Measurements from ENCODE around the gene ZNF526.

Gene ZNF526

GRCh38 chr19:42232435-42232834 lies 12.3 kb downstream of the ZNF526 start:
- no peaks in the 10 kb centered on the region for H3K79me2 ChIP-seq (ENCODE audit: insufficient read depth, low read length)
- H3F3A ChIP-seq (ENCODE audit: insufficient read depth), result peaks cover 10% of the 10 kb centered on the region; the same call in 1 of the 2 replicates
- H3K4me2 ChIP-seq (ENCODE audit: low read depth, low read length, poor library complexity, severe bottlenecking), result no peak overlapping the region
- no peaks in the 10 kb centered on the region for H3K27me3 ChIP-seq (ENCODE audit: low read length)
- H3K9ac ChIP-seq (ENCODE audit: low read length), result no peak overlapping the region
- H2AFZ ChIP-seq (ENCODE audit: low read depth, low read length, severe bottlenecking), result no peak overlapping the region
- no peak overlapping the region for H3K27ac ChIP-seq (ENCODE audit: low read depth, low read length)
- no peaks in the 10 kb centered on the region for H3K9me3 ChIP-seq (ENCODE audit: insufficient read depth, low read length)
- no peaks in the 10 kb centered on the region; the same call in 1 of the 2 replicates for H3K36me3 ChIP-seq (ENCODE audit: low read length)
- H3K9me2 ChIP-seq (replicated peaks; ENCODE audit: insufficient read depth, low read length), result no peaks in the 10 kb centered on the region
- TF ChIP-seq EZH2phosphoT487 (conservative IDR thresholded peaks at IDR 0.05; ENCODE audit: low read length) (no peak), CTCF (IDR thresholded peaks at IDR 0.05; ENCODE audit: insufficient read depth, low read length, poor library complexity, severe bottlenecking) (no peak)
- no peak overlapping the region for H3K4me3 ChIP-seq (ENCODE audit: insufficient read depth, low read length, poor library complexity, severe bottlenecking)
- H4K20me1 ChIP-seq (ENCODE audit: low read depth, low read length), result no peaks in the 10 kb centered on the region

GRCh38 chr19:42233106-42233505 lies 13.0 kb downstream of the ZNF526 start:
- H3K4me2 ChIP-seq (ENCODE audit: low read depth, low read length, poor library complexity, severe bottlenecking), result no peak overlapping the region
- H3K36me3 ChIP-seq (ENCODE audit: low read length), result no peaks in the 10 kb centered on the region; the same call in 1 of the 2 replicates
- H3K9me3 ChIP-seq (ENCODE audit: insufficient read depth, low read length), result no peaks in the 10 kb centered on the region
- TF ChIP-seq CTCF (IDR thresholded peaks at IDR 0.05; ENCODE audit: insufficient read depth, low read length, poor library complexity, severe bottlenecking), result no peak
- no peak for TF ChIP-seq EZH2phosphoT487 (conservative IDR thresholded peaks at IDR 0.05; ENCODE audit: low read length)
- no peaks in the 10 kb centered on the region for H3K27me3 ChIP-seq (ENCODE audit: low read length)
- no peak overlapping the region for H3K9ac ChIP-seq (ENCODE audit: low read length)
- H3K9me2 ChIP-seq (replicated peaks; ENCODE audit: insufficient read depth, low read length), result no peaks in the 10 kb centered on the region
- H3K79me2 ChIP-seq (ENCODE audit: insufficient read depth, low read length), result no peaks in the 10 kb centered on the region
- H4K20me1 ChIP-seq (ENCODE audit: low read depth, low read length), result no peaks in the 10 kb centered on the region
- H3F3A ChIP-seq (ENCODE audit: insufficient read depth), result peaks cover 10% of the 10 kb centered on the region; the same call in 1 of the 2 replicates
- no peak overlapping the region for H3K27ac ChIP-seq (ENCODE audit: low read depth, low read length)
- H2AFZ ChIP-seq (ENCODE audit: low read depth, low read length, severe bottlenecking), result no peak overlapping the region
- no peak overlapping the region for H3K4me3 ChIP-seq (ENCODE audit: insufficient read depth, low read length, poor library complexity, severe bottlenecking)

- Histone ChIP-seq H3K27ac (ENCODE audit: low read depth, low read length) (no peak overlapping the region), H3K9me3 (ENCODE audit: insufficient read depth, low read length) (no peaks in the 10 kb centered on the region), H3K79me2 (ENCODE audit: insufficient read depth, low read length) (no peaks in the 10 kb centered on the region; the same call in 1 of the 2 replicates), H3K9ac (ENCODE audit: low read length) (no peak overlapping the region), H3K36me3 (ENCODE audit: low read length) (no peaks in the 10 kb centered on the region; the same call in 1 of the 2 replicates), H4K20me1 (ENCODE audit: low read depth, low read length) (no peaks in the 10 kb centered on the region), H3K9me2 (replicated peaks; ENCODE audit: insufficient read depth, low read length) (no peaks in the 10 kb centered on the region), H3K4me2 (ENCODE audit: low read depth, low read length, poor library complexity, severe bottlenecking) (no peak overlapping the region), H3K4me3 (ENCODE audit: insufficient read depth, low read length, poor library complexity, severe bottlenecking) (no peak overlapping the region), H2AFZ (ENCODE audit: low read depth, low read length, severe bottlenecking) (no peak overlapping the region), H3K27me3 (ENCODE audit: low read length) (no peaks in the 10 kb centered on the region), H3F3A (ENCODE audit: insufficient read depth) (peaks cover 10% of the 10 kb centered on the region; the same call in 1 of the 2 replicates)
- TF ChIP-seq CTCF (IDR thresholded peaks at IDR 0.05; ENCODE audit: insufficient read depth, low read length, poor library complexity, severe bottlenecking) (no peak), EZH2phosphoT487 (conservative IDR thresholded peaks at IDR 0.05; ENCODE audit: low read length) (no peak)
Observed at GRCh38 chr19:42233678-42234292, 13.7 kb downstream of the ZNF526 start.

Data from SU-DHL-6 (cell line).